Inflammatory macrophage treated with lipopolysaccharide for 1 hour (primary cell): ENCODE measurements around the gene CMTM7.
"Not testable (repeated sequence)": the region's sequence is repeated elsewhere in the genome, so short reads cannot be mapped to it uniquely, and the experiment has no call there.

Experiments
- DNase-seq, 2 donors: peaks; one replicate each; pipeline ENCODE4 v3.0.0-alpha.2; 2020 to 2022

The CMTM7 gene

DNA sequence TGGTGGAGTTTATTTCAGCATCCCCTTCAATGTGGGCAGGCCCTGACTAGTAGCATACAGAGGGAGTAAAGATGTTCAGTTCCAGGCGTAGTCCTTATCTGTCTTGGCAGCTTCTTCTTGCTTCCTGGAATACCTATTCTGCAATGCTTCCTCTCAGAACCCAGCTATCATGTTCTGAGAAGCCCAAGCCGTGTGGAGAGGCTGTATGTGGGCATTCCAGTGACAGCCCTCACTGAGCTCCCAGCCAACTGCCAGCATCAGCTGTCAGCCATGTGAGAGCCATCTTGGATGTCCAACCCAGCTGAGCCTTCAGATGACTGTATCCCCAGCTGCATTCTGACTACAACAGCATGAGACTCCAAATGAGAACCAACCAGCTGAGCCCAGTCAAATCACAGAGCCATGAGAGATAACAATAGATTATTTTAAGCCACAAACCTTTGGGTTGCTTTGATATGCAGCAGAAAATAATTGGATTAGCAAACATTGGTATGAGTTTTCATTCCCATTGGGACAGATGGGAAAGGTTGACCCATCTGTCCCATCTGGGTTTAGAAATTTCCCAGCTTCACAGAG, 8.4 kb upstream of the CMTM7 start:
- DNase-seq, result no peak

- DNase-seq, result peak; percentile 58 to 70
These were observed 6.7 kb upstream of the CMTM7 start for GRCh38 chr3:32384938-32385337.

- DNase-seq, result no peak
These were observed 4.1 kb upstream of the CMTM7 start for GRCh38 chr3:32387512-32387911.

- DNase-seq, result not testable (repeated sequence)
These were observed 2.1 kb upstream of the CMTM7 start for GRCh38 chr3:32389577-32389976.

GRCh38 chr3:32392536-32393302, 1.1 kb downstream of the CMTM7 start:
- no peak for DNase-seq

GRCh38 chr3:32395496-32395895, 3.8 kb downstream of the CMTM7 start:
- no peak for DNase-seq

- no peak for DNase-seq
These were observed 6.3 kb downstream of the CMTM7 start for GRCh38 chr3:32397941-32398340.

DNA sequence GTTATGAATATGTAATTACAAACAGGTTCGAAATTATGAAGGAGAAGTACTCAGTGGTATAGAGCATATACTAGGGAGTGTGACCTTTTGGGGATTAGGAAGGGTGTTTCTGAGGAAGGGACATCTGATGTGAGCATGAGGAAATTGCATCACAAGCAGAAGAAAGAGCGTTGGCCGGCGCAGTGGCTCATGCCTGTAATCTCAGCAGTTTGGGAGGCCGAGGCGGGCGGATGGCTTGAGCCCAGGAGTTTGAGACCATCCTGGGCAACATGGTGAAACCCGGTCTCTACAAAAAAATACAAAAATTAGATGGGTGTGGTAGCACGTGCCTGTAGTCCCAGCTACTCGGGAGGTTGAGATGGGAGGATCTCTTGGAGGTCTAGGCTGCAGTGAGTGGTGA, 6.9 kb downstream of the CMTM7 start:
- DNase-seq, result peak; percentile 67 to 81

- DNase-seq, result peak in 1 of 2 donors; percentile 89
These were observed 7.5 kb downstream of the CMTM7 start for GRCh38 chr3:32399030-32399620.

- DNase-seq, result no peak
These were observed 9.5 kb downstream of the CMTM7 start for GRCh38 chr3:32401126-32401525.

DNA sequence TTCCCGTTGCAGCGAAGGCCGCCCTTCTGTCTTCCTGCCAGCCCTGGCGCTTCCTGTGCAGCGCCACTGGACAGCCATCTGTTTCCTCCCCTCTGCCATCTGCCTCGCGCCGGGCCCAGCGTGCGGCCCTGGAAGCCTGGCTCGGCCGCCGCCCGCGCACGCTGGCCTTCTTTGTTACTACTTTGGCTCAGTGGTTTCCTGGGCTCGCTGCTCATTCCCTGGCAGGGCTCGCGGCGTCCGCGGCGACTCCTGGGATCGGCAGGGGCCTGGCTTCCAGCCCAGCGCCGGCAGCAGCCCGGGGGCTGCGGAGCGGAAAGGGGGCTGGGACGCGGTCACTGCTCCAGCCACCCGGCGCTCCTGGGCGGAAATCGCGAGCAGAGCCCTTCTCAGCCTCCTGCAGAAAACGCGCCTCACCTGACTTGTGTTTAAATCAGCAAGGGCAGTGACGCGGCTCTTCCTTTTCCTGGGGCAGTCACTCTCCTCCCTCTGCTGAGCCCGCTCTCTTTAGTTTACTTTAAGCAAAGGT, 10.0 kb downstream of the CMTM7 start:
- peak in 1 of 2 donors; percentile 44 for DNase-seq

DNA sequence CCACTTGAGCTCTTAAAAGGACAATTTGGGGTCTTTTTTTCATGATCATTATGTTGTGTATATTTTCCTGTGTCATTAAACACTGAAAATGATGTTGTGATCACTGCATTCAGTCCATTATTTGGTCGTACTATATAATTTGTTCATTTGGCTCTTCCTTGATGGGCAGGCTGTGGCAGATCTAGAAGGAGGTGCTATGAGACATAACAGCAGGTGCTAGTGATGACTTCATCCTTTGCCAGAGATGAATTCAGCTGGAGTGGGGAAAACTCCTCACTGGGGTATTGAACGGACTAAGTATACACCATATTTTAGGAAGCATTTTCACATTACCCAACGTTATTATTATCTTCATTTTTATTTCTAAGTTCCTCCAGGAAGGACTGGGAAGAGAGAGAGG, 12.0 kb downstream of the CMTM7 start:
- DNase-seq, result no peak

GRCh38 chr3:32404714-32405113, 13.1 kb downstream of the CMTM7 start:
- no peak for DNase-seq

GRCh38 chr3:32405155-32405554, 13.5 kb downstream of the CMTM7 start:
- no peak for DNase-seq

- DNase-seq, result no peak
These were observed 14.2 kb downstream of the CMTM7 start for GRCh38 chr3:32405711-32406323.

DNA sequence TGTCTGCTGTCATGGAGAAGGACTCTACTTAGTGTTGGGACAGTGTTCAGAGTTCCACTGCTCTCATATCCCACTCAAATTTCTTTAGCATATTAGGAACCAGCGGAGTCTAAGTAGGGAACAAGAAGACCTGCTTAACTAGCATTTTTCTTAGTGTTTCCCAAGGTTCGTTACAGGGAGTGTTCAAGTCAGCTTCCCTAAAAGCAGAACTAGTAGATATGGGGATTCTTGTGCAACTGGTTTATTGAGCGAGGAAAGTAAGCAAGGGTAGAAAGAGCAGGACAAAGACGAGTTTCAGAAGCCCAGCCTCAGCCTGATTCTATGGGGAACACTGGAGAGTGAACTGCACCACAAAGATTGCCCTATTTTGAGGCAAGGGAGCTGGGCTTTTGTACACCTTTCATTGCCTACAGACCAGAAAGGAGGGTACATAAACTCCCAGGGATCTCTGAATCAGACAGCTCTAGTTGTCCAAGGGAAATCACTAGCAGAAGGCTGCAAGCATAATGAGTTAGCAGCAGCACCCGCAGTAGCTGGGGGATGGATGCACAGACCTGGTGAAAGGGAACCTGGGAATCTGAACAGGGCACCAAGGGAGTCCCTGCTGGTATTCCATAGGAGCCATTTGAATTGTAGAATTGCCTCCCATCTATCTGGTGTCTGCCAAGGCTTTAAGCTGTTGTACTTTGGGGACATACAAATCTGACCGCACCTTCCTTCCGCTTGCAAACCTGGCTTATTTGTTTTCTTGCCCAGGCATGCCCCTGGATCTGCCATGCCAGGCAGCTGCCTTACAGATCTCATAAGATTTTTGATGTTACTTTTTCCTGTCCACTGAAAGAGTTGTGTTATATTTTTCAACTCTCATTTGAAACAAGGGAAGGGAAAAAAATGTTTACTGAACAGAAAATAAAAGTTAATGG, 15.1 kb downstream of the CMTM7 start:
- peak; percentile 86 to 90 for DNase-seq

DNA sequence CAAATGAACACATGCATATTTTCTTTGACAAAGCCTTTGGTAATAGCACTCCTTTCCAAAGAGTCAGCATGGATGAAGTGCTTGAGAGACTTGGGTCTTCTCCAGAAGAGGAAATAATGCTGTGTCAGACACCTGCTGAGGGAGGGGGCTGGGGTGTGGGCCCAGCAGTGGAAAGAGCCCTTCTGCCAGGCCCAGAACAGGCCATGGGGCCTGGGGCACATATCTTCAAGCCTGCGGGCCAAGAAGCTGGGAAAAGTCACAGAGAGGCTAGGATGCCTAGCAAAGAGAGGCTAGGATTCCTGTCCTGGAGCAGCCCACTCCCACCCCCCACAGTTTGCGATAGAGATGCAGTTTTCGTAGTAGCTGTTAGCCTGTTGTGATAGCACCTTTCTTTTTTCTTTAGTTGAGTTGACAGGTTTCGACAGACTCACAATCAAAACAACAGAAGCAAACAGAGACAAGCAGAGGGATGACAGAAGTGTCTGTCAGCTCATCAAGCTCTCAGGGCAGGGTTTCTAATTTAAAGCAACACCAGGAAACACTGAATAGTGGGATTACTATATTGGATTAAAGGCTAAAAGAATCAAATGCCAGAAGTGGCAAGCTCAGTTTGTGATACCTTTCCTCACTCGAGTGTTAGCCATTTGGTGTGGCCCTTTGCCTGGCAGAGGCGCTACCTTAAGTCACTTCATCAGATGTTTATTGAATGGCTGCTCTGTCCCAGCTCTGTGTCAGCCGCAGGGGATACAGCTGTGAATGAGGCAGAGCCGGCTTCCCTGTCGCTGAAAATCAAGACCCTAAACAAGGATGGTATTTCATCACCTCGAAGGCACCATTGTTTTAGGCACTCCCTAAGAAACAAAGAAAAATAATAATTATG, 19.0 kb downstream of the CMTM7 start:
- no peak for DNase-seq

DNA sequence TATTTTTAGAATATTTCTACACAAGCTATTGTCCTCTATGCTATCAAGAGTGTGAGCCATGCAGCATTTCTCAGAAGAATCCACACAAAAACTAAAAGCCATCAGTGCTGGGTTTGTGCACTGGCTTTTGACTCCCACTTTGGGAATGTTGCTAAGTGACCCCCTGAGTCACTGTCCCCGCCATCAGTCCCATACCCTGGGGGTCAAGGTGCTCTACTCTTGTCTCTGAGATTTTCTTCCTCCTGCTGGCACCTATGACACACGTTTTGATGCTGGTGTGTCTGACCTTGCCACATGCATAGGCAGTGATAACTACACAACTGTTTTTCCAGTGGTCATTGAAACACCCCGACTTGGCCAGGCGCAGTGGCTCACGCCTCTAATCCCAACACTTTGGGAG, 19.8 kb downstream of the CMTM7 start:
- no peak for DNase-seq

DNA sequence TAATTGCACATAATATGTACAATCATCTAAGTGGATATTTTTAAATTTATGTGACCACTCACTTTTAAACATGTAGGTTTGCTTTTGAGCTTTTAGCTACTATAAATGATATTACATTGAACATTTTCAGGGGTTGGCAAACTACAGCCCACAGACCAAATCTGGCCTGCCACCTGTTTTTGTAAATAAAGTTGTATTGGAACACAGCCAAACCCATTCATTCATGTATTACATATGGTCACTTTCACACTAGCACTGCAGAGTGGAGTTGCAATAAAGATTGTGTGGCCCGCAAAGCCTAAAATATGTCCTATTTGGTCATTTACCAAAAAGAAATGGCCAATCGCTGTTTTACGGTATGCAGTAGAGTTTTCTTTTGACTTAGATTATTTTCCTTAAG, 21.2 kb downstream of the CMTM7 start:
- no peak for DNase-seq

DNA sequence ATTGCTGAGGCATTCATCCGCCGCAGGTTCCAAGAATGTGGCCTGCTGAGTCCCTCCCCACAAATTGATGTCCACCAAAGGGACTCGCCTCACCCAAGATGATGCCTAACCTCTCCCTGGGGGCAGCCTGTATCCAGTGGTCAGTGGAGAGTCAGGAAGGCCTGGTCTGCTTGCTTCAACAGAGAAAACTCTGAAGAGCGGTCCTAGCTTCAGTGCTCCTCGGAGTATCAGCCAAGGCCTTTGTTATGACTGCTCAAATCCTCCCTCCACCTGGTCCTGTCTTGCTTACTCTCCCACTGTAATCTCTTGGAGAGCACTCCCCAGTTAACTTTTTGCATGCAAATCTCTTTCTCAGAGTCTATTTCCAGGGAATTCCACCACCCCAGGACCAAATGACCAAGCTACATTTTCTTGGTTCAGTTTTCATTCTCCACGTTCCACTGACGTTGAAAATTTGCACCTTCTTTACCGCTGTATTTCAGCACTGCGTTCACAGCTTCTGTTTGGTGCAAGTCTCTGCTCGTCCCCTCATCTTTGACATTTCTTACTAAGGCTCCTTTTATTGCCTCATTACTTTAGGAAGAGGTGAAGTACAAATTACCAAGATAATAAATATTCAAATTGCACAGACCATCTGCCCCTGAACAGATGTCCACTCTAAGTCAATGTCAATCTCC, 22.3 kb downstream of the CMTM7 start:
- no peak for DNase-seq
